H9 (cell line): ENCODE measurements around the gene CAMTA1. TPM values are rescaled to one million over a fixed set of nuclear protein-coding genes. Genes with fewer than 3 reads are reported as not detected.

ENCODE experiments used
- DNase-seq: peaks from one replicate; pipeline ENCODE4 v3.0.0-alpha.2; 2017
- H2AFZ ChIP-seq: one replicate; pipeline ENCODE4 v1.6.1; 2013; ENCODE audit warnings: mild to moderate bottlenecking, low read length, control low read depth, moderate library complexity
- H2AK5ac ChIP-seq: 2 replicates; pipeline ENCODE4 v1.6.1; 2013; ENCODE audit warnings: low read length, control low read depth, mixed read lengths; ENCODE audit not compliant: insufficient read length
- H2BK120ac ChIP-seq: one replicate; pipeline ENCODE4 v1.6.1; 2013; ENCODE audit warnings: low read depth, mild to moderate bottlenecking, low read length, control low read depth, inconsistent platforms; ENCODE audit not compliant: poor library complexity, severe bottlenecking
- H2BK12ac ChIP-seq: 2 replicates; pipeline ENCODE4 v1.6.1; 2013; ENCODE audit warnings: low read length, control low read depth, mixed read lengths, low read depth; ENCODE audit not compliant: insufficient read length
- H2BK15ac ChIP-seq: 2 replicates; pipeline ENCODE4 v1.6.1; 2013; ENCODE audit warnings: low read depth, low read length, control low read depth
- H2BK20ac ChIP-seq: one replicate; pipeline ENCODE4 v1.6.1; 2013; ENCODE audit warnings: low read depth, mild to moderate bottlenecking, low read length, control low read depth, inconsistent platforms; ENCODE audit not compliant: poor library complexity, severe bottlenecking
- H2BK5ac ChIP-seq: 2 replicates; pipeline ENCODE4 v1.6.1; 2013; ENCODE audit warnings: low read length, control low read depth, mixed read lengths; ENCODE audit not compliant: insufficient read length
- H3K14ac ChIP-seq: 2 replicates; pipeline ENCODE4 v1.6.1; 2013; ENCODE audit warnings: low read length, control low read depth; ENCODE audit not compliant: insufficient read depth
- H3K18ac ChIP-seq: 2 replicates; pipeline ENCODE4 v1.6.1; 2013; ENCODE audit warnings: low read depth, mild to moderate bottlenecking, mixed read lengths, low read length, control low read depth; ENCODE audit not compliant: insufficient read length
- H3K23ac ChIP-seq: 2 replicates; pipeline ENCODE4 v1.6.1; 2013; ENCODE audit warnings: low read length, control low read depth, mixed read lengths, low read depth; ENCODE audit not compliant: insufficient read length
- H3K23me2 ChIP-seq: 2 replicates; pipeline ENCODE4 v1.6.1; 2013; ENCODE audit warnings: low read depth, mild to moderate bottlenecking, mixed read lengths, low read length, control low read depth; ENCODE audit not compliant: insufficient read length, poor library complexity, severe bottlenecking
- H3K27ac ChIP-seq: 2 replicates; pipeline ENCODE4 v1.5.1; 2013; ENCODE audit warnings: low read length, control low read depth, mixed read lengths, low read depth; ENCODE audit not compliant: insufficient read length
- H3K27me3 ChIP-seq: 2 replicates; pipeline ENCODE4 v1.6.1; 2013; ENCODE audit warnings: low read length, control low read depth, inconsistent platforms; ENCODE audit not compliant: insufficient read depth
- H3K4ac ChIP-seq: 2 replicates; pipeline ENCODE4 v1.6.1; 2013; ENCODE audit warnings: low read depth, mild to moderate bottlenecking, control low read depth, inconsistent platforms, low read length, moderate library complexity
- H3K4me1 ChIP-seq: 2 replicates; pipeline ENCODE4 v1.6.1; 2013; ENCODE audit warnings: low read length, control low read depth, inconsistent platforms; ENCODE audit not compliant: insufficient read depth
- H3K4me2 ChIP-seq: 2 replicates; pipeline ENCODE4 v1.6.1; 2013; ENCODE audit warnings: low read length, control low read depth, mixed read lengths; ENCODE audit not compliant: insufficient read length, insufficient read depth
- H3K56ac ChIP-seq: 2 replicates; pipeline ENCODE4 v1.6.1; 2013; ENCODE audit warnings: low read depth, mild to moderate bottlenecking, mixed read lengths, low read length, control low read depth; ENCODE audit not compliant: insufficient read length
- H3K79me1 ChIP-seq: 2 replicates; pipeline ENCODE4 v1.6.1; 2013; ENCODE audit warnings: low read depth, mild to moderate bottlenecking, moderate library complexity, low read length, control low read depth, inconsistent platforms; ENCODE audit not compliant: insufficient read depth, poor library complexity, severe bottlenecking
- H3K79me2 ChIP-seq: 2 replicates; pipeline ENCODE4 v1.6.1; 2013; ENCODE audit warnings: low read length, control low read depth, inconsistent platforms; ENCODE audit not compliant: insufficient read depth
- H3K9ac ChIP-seq: 2 replicates; pipeline ENCODE4 v1.6.1; 2013; ENCODE audit warnings: low read length, control low read depth, mixed read lengths; ENCODE audit not compliant: insufficient read length; ENCODE audit errors: extremely low read depth
- H3K9me3 ChIP-seq: one replicate; pipeline ENCODE4 v1.6.1; 2013; ENCODE audit warnings: low read depth, low read length, inconsistent platforms; ENCODE audit not compliant: control insufficient read depth
- H3T11ph ChIP-seq: one replicate; pipeline ENCODE4 v1.6.1; 2013; ENCODE audit warnings: mild to moderate bottlenecking, low read length, control low read depth, inconsistent platforms
- H4K20me1 ChIP-seq: one replicate; pipeline ENCODE4 v1.6.1; 2013; ENCODE audit not compliant: control insufficient read depth, insufficient read length, insufficient read depth
- H4K5ac ChIP-seq: 2 replicates; pipeline ENCODE4 v1.6.1; 2013; ENCODE audit warnings: low read depth, mild to moderate bottlenecking, mixed read lengths, low read length, control low read depth; ENCODE audit not compliant: insufficient read length
- H4K8ac ChIP-seq: replicated peaks from 2 replicates; pipeline ENCODE4 v1.6.1; 2013; ENCODE audit warnings: low read length, control low read depth, mixed read lengths, low read depth; ENCODE audit not compliant: insufficient read length
- H4K91ac ChIP-seq: 2 replicates; pipeline ENCODE4 v1.6.1; 2013; ENCODE audit warnings: low read depth, mild to moderate bottlenecking, moderate library complexity, mixed read lengths, low read length, control low read depth; ENCODE audit not compliant: insufficient read length
- H3K27ac Mint-ChIP-seq, 3 experiments: 2 replicates in 2 of 3; 3 replicates in 1 of 3; pipeline ENCODE4 v1.8.0; 2020 to 2021; ENCODE audit warnings: mixed read lengths in 3 of 3, mild to moderate bottlenecking in 1 of 3, moderate library complexity in 1 of 3
- H3K27me3 Mint-ChIP-seq: 2 replicates; pipeline ENCODE4 v1.8.0; 2021; ENCODE audit warnings: low read depth, mild to moderate bottlenecking, moderate library complexity, mixed read lengths
- H3K36me3 Mint-ChIP-seq, 3 experiments: 2 replicates in 2 of 3; 3 replicates in 1 of 3; pipeline ENCODE4 v1.8.0; 2020 to 2021; ENCODE audit warnings: low read depth in 3 of 3, mixed read lengths in 3 of 3; ENCODE audit not compliant: insufficient read depth in 1 of 3
- H3K4me1 Mint-ChIP-seq, 2 experiments: 2 replicates each; pipeline ENCODE4 v1.8.0; 2020; ENCODE audit warnings: mixed read lengths in 2 of 2
- H3K4me3 Mint-ChIP-seq, 2 experiments: 2 replicates in 1 of 2; 3 replicates in 1 of 2; pipeline ENCODE4 v1.8.0; 2020 to 2021; ENCODE audit warnings: mild to moderate bottlenecking in 2 of 2, mixed read lengths in 2 of 2, moderate library complexity in 1 of 2
- H3K9me3 Mint-ChIP-seq, 2 experiments: 2 replicates in 1 of 2; 3 replicates in 1 of 2; pipeline ENCODE4 v1.8.0; 2020; ENCODE audit warnings: mild to moderate bottlenecking in 2 of 2, mixed read lengths in 2 of 2, moderate library complexity in 1 of 2
- WGBS: extraction: QIAGEN DNeasy Blood & Tissue Kit; methylation state at CpG from one replicate; pipeline ENCODE4 v1.1.7; 2013; ENCODE audit warnings: missing lambda C conversion rate, low lambda C conversion rate, mixed read lengths; ENCODE audit not compliant: insufficient read length; ENCODE audit errors: extremely low coverage; 5-methylcytosine and 5-hydroxymethylcytosine counted together
- total RNA-seq: library from RNA; stranded (reverse); gene quantifications from 2 replicates; pipeline ENCODE4 v1.2.1, GENCODE V29; 2021
- TF ChIP-seq, protein P1 (sequence below): fragments of 200-600 bp; sonication (generic); conservative IDR thresholded peaks from 3 replicates; pipeline ENCODE4 v1.8.0; 2021; ENCODE audit warnings: antibody characterized with exemption, mild to moderate bottlenecking

The CAMTA1 gene
- total RNA-seq, 1 experiment from 2014 or later, result 115 TPM

DNA sequence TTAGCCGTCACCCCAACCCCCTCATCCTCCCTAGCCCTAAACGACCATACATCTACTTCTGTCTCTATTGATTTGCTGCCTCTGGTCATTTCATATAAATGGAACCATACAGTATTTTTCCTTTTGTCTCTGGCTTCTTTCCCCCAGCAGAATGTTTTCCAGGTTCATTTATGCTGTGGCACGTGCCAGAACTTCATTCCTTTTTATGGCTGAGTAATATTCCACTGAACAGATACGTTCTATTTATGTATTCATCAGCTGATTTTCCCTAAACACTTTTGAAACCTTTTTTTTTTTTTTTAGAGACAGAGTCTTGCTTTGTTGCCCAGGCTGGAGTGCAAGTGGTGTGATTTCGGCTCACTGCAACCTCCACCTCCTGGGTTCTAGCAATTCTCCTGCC is 181.1 kb downstream of the CAMTA1 start:
- no peak overlapping the region for H2BK12ac ChIP-seq
- H3K27ac Mint-ChIP-seq, result no peak overlapping the region
- no peaks in the 10 kb centered on the region; a peak in 1 of 5 replicates for H3K9me3 Mint-ChIP-seq
- H4K5ac ChIP-seq, result no peak overlapping the region
- TF ChIP-seq, protein P1, sequence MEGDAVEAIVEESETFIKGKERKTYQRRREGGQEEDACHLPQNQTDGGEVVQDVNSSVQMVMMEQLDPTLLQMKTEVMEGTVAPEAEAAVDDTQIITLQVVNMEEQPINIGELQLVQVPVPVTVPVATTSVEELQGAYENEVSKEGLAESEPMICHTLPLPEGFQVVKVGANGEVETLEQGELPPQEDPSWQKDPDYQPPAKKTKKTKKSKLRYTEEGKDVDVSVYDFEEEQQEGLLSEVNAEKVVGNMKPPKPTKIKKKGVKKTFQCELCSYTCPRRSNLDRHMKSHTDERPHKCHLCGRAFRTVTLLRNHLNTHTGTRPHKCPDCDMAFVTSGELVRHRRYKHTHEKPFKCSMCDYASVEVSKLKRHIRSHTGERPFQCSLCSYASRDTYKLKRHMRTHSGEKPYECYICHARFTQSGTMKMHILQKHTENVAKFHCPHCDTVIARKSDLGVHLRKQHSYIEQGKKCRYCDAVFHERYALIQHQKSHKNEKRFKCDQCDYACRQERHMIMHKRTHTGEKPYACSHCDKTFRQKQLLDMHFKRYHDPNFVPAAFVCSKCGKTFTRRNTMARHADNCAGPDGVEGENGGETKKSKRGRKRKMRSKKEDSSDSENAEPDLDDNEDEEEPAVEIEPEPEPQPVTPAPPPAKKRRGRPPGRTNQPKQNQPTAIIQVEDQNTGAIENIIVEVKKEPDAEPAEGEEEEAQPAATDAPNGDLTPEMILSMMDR, result no peak
- H3K14ac ChIP-seq, result no peak overlapping the region
- no peak overlapping the region for H2BK5ac ChIP-seq
- no peak overlapping the region for H2BK15ac ChIP-seq
- no peaks in the 10 kb centered on the region for H3K4me1 ChIP-seq
- H3T11ph ChIP-seq, result no peak overlapping the region
- H3K79me2 ChIP-seq, result no peaks in the 10 kb centered on the region
- H2AK5ac ChIP-seq, result no peak overlapping the region
- no peak overlapping the region for H3K23ac ChIP-seq
- no peak overlapping the region for H3K4me3 Mint-ChIP-seq
- no peak overlapping the region for H3K56ac ChIP-seq
- no peak overlapping the region for H3K27ac ChIP-seq
- DNase-seq, result no peak
- no peak overlapping the region for H3K4ac ChIP-seq
- no peaks in the 10 kb centered on the region for H3K27me3 ChIP-seq
- no peaks in the 10 kb centered on the region for H4K20me1 ChIP-seq
- H2AFZ ChIP-seq, result no peak overlapping the region
- no peak overlapping the region for H4K8ac ChIP-seq
- no peak overlapping the region for H3K4me2 ChIP-seq
- H3K18ac ChIP-seq, result no peak overlapping the region
- H3K9me3 ChIP-seq, result no peaks in the 10 kb centered on the region
- no CpG with 5 or more reads among the region's 5 CpGs for WGBS
- H3K9ac ChIP-seq, result no peak overlapping the region
- H3K23me2 ChIP-seq, result peaks cover 10% of the 10 kb centered on the region
- H2BK20ac ChIP-seq, result no peak overlapping the region
- H3K4me1 Mint-ChIP-seq, result peaks cover 28 to 36% of the 10 kb centered on the region in 2 experiments
- no peak overlapping the region for H4K91ac ChIP-seq
- H3K79me1 ChIP-seq, result no peaks in the 10 kb centered on the region
- no peak overlapping the region for H2BK120ac ChIP-seq
- no peaks in the 10 kb centered on the region for H3K36me3 Mint-ChIP-seq
- H3K27me3 Mint-ChIP-seq, result peaks cover 9% of the 10 kb centered on the region
